Bone marrow (tissue), 2 donors: ENCODE measurements around the gene ENO2.
A peak's percentile ranks its signal among the peaks of the same experiment; 100 is the strongest.

ENCODE experiments used
- DNase-seq, 2 donors: peaks; one replicate each; lab custom pipeline; 2025; lab: John Stamatoyannopoulos, UW

Gene ENO2

GRCh38 chr12:6932766-6933165 is 18.4 kb downstream of the ENO2 start:
- DNase-seq, result no peak

DNA sequence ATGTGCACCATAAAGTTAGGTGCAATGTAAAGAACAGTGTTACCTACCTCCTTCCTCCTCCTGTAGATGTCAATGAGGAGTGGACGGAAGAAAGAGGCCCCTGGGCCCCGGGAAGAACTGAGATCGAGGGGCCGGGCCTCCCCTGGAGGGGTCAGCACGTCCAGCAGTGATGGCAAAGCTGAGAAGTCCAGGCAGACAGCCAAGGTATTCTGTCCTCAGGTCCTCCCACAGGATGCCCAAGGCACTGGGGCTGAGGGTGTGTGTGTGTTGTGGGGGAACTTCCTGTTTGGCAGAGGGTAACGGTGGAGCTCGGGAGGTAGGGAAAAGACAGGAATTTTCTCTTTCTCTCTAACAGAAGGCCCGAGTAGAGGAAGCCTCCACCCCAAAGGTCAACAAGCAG is 19.7 kb downstream of the ENO2 start:
- no peak for DNase-seq

GRCh38 chr12:6935371-6936193 is 21.2 kb downstream of the ENO2 start:
- no peak for DNase-seq

GRCh38 chr12:6936194-6936635 is 21.8 kb downstream of the ENO2 start:
- no peak for DNase-seq

GRCh38 chr12:6936636-6937480 is 22.5 kb downstream of the ENO2 start:
- DNase-seq, result no peak

DNA sequence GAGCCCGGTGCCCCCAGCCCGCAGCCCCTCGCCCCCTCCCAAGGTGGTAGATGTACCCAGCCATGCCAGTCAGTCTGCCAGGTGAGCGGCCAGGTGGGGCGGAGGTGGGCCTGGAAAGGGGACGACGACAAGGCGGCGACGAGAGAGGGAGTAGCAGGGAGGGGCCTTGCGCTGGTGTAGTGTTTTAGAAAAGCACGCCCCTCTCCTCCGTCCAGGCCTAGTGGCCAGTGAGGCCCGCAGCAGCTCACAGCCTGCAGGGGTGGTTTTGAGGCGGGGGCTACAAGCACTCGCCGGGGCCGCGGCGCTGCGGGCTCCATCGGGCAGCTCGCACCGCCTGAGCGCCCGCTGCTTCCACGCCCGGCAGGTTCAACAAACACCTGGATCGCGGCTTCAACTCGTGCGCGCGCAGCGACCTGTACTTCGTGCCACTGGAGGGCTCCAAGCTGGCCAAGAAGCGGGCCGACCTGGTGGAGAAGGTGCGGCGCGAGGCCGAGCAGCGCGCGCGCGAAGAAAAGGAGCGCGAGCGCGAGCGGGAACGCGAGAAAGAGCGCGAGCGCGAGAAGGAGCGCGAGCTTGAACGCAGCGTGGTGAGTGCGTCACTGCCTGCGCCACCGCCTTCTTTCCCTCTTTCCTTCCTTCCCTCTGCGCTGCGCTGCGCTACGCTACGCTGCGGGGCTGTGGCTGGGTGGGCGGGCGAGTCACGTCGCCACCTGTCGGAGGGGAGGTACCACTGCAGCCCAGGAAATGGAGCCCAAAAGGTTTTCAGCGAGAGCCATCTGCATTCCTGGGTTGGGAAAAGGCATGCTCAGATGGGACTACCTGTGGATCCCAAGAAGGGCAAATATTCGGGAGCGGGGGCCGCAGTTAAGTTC is 23.3 kb downstream of the ENO2 start:
- DNase-seq, result peak; percentile 65 to 95

- DNase-seq, result no peak
Measured at GRCh38 chr12:6938353-6939190, 24.2 kb downstream of the ENO2 start.

DNA sequence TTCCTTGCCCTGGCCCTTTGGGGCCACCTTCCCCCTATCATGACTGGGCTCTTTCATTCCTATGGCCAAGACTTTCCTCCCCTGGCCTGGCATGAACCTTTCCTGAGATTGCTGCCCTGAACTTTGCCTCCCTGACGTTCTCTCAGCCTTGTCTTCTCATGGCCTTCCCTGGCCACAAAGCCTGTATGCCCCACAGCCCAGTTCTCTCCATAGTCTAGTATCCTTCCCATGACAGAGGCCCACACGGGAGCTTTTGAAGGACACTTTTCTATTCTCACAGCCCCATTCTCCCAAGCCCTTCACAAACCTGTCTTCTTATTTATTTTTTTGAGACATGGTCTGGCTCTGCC is 24.8 kb downstream of the ENO2 start:
- no peak for DNase-seq

GRCh38 chr12:6941267-6941666 is 26.9 kb downstream of the ENO2 start:
- DNase-seq, result no peak

DNA sequence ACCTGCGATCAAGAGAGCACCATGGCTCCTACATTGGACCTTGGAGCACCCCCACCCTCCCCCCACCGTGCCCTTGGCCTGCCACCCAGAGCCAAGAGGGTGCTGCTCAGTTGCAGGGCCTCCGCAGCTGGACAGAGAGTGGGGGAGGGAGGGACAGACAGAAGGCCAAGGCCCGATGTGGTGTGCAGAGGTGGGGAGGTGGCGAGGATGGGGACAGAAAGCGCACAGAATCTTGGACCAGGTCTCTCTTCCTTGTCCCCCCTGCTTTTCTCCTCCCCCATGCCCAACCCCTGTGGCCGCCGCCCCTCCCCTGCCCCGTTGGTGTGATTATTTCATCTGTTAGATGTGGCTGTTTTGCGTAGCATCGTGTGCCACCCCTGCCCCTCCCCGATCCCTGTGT is 27.4 kb downstream of the ENO2 start:
- no peak for DNase-seq

- no peak for DNase-seq
Measured at GRCh38 chr12:6942331-6942665, 27.9 kb downstream of the ENO2 start.

- peak; percentile 27 to 89 for DNase-seq
Measured at GRCh38 chr12:6943389-6943721, 29.0 kb downstream of the ENO2 start.

DNA sequence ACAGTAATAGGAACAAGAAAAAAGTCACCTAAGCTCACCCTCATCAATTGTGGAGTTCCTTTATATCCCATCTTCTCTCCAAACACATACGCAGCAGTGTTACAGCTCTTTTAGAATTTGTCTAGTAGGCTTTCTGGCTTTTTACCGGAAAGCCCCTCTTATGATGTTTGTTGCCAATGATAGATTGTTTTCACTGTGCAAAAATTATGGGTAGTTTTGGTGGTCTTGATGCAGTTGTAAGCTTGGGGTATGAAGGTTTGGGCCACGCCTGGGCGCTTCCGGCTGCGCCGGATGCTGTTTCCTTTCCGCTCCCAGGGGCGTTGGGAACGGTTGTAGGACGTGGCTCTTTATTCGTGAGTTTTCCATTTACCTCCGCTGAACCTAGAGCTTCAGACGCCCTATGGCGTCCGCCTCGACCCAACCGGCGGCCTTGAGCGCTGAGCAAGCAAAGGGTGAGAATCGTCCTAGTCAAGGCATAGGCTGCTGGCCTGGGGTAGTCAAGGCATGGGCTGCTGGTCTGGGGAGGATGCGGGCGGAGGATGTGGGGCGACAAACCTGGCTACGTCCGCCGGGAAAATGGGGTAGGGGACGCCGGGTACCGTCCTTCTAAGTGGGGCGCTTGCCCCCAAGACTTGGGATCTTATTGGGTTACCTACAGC is 29.5 kb downstream of the ENO2 start, which contains the start of the genes C12orf57 and RNU7-1:
C12orf57 (plus strand) TSS at position 301 of the 659 bp plus-strand sequence; CDS start at position 401, 100 bp downstream.
RNU7-1 (plus strand) TSS at position 95 of the 659 bp plus-strand sequence.
- DNase-seq, result peak; percentile 76 to 89

- peak; percentile 76 to 82 for DNase-seq
Measured at GRCh38 chr12:6944381-6945186, 30.2 kb downstream of the ENO2 start.

DNA sequence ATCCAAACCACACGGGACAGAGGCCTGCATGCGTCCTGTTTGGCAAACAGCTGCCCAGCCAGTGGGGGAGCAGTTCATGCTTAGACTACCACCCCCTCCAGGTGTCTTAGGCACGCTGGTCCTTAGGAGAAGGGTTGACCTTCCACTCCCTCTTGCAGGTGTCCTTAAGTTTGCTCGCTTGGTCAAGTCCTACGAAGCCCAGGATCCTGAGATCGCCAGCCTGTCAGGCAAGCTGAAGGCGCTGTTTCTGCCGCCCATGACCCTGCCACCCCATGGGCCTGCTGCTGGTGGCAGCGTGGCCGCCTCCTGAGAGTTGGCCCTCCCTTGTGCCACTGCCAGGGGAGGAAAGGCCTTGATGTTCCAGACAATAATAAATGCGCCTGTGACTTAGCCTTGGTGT is 31.2 kb downstream of the ENO2 start:
- no peak for DNase-seq

DNA sequence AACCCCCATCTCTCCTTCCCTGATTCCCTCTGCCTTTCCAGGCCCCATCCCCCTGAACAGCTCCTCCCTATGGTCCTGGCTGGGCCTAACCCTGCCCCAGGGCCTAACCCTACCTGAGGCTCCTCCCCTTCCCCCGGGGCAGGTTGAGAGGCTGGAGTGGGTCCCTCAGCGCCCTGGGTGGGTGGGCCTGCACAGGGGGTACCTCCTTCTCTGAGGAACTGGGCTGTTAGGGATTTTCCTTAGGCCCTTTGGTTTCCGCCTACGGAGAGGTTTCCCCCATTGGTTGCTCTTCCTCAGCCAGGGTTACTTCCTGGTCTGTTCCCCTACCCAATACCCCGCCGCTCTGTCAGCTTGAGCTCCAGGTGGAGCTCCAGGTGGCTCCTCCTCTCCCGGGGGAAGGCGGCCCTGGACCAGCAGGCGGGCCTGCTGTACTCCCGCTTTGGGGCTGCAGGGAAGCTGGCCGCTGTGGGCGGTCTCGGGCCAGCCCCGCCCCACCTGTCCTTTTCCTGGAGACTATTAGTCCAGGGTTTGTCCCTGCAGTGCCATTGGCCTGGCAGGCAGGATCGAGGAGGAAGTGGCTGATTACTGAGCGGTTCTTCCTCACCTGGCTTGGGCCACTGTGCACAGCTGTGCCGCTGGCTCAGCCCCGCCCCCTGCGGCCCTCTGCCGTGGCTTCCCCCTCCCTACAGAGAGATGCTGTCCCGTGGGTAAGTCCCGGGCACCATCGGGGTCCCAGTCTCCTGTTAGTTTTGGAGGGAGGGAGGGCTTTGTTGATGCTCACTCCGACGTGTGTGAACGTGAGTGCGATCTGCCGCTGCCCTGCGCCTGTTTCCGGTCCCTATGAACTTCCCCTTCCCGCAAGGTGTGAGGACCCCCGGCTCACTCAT is 31.9 kb downstream of the ENO2 start:
- no peak for DNase-seq

- DNase-seq, result no peak
Measured at GRCh38 chr12:6946920-6947374, 32.6 kb downstream of the ENO2 start.

DNA sequence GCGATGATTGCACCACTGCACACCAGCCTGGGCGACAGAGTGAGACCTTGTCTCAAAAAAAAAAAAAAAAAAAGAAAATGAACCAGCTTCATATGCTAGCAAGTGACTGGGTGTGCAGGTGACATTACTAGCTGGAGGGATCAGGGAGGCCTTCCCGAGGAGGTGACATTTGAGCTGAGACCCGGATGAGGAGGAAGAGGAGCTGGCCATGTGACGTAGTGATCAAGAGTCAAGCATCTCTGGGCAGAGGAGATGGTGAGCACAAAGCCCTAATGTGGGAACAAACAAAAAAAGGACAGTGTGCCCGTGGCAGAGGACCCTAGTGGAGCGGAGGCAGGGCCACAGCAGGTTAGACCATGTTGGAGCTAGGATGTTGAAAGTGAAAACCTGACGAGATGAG is 33.2 kb downstream of the ENO2 start:
- DNase-seq, result no peak
